Astrocyte (in vitro differentiated cells and primary cell): ENCODE measurements around the gene UST. TPM values are rescaled to one million over a fixed set of nuclear protein-coding genes. Genes with fewer than 3 reads are reported as not detected.
A peak's percentile ranks its signal among the peaks of the same experiment; 100 is the strongest.

Experiments
- DNase-seq: peaks from one replicate; pipeline ENCODE4 v3.0.0-alpha.2; 2010; ENCODE audit warnings: low read depth
- FAIRE-seq: peaks from 2 replicates; lab custom pipeline; 2011; peaks lifted over from hg19 to GRCh38; lab: Jason Lieb, UNC
- H2AFZ ChIP-seq: 2 replicates; pipeline ENCODE4 v1.6.0; 2012; ENCODE audit warnings: low read depth, low read length, inconsistent platforms
- H3K27ac ChIP-seq: 2 replicates; pipeline ENCODE4 v1.5.1; 2011; ENCODE audit warnings: low read depth, low read length, inconsistent platforms
- H3K27me3 ChIP-seq: 2 replicates; pipeline ENCODE4 v1.6.0; 2011; ENCODE audit warnings: low read length, inconsistent platforms; ENCODE audit not compliant: insufficient read depth
- H3K36me3 ChIP-seq: 2 replicates; pipeline ENCODE4 v1.5.1; 2011; ENCODE audit warnings: low read length, inconsistent platforms; ENCODE audit not compliant: insufficient read depth
- H3K4me1 ChIP-seq: 2 replicates; pipeline ENCODE4 v1.5.1; 2011; ENCODE audit warnings: low read length, inconsistent platforms; ENCODE audit not compliant: insufficient read depth
- H3K4me2 ChIP-seq: 2 replicates; pipeline ENCODE4 v1.6.0; 2012; ENCODE audit warnings: low read length, inconsistent platforms
- H3K4me3 ChIP-seq: 2 replicates; pipeline ENCODE4 v1.5.1; 2011; ENCODE audit warnings: low read depth, mild to moderate bottlenecking, low read length, inconsistent platforms; ENCODE audit not compliant: insufficient read depth
- H3K79me2 ChIP-seq: 2 replicates; pipeline ENCODE4 v1.6.0; 2012; ENCODE audit warnings: mild to moderate bottlenecking, low read length, inconsistent platforms; ENCODE audit not compliant: insufficient read depth
- H3K9ac ChIP-seq: 2 replicates; pipeline ENCODE4 v1.6.0; 2012; ENCODE audit warnings: mild to moderate bottlenecking, low read length, inconsistent platforms
- H3K9me3 ChIP-seq: 2 replicates; pipeline ENCODE4 v1.5.1; 2012; ENCODE audit warnings: low read depth, mild to moderate bottlenecking, low read length, inconsistent platforms; ENCODE audit not compliant: insufficient read depth
- H4K20me1 ChIP-seq: 2 replicates; pipeline ENCODE4 v1.6.0; 2012; ENCODE audit warnings: low read length, inconsistent platforms; ENCODE audit not compliant: insufficient read depth
- H3K27ac Mint-ChIP-seq: one replicate; pipeline ENCODE4 v1.8.0; 2021; ENCODE audit warnings: mild to moderate bottlenecking, mixed read lengths; ENCODE audit not compliant: unreplicated experiment
- H3K27me3 Mint-ChIP-seq: one replicate; pipeline ENCODE4 v1.8.0; 2021; ENCODE audit warnings: low read depth, mixed read lengths; ENCODE audit not compliant: unreplicated experiment
- H3K36me3 Mint-ChIP-seq: one replicate; pipeline ENCODE4 v1.8.0; 2021; ENCODE audit warnings: low read depth, mixed read lengths; ENCODE audit not compliant: unreplicated experiment
- H3K4me1 Mint-ChIP-seq: one replicate; pipeline ENCODE4 v1.8.0; 2021; ENCODE audit warnings: low read depth, mixed read lengths; ENCODE audit not compliant: unreplicated experiment
- H3K4me3 Mint-ChIP-seq: one replicate; pipeline ENCODE4 v1.8.0; 2021; ENCODE audit warnings: mild to moderate bottlenecking, moderate library complexity, mixed read lengths; ENCODE audit not compliant: unreplicated experiment
- H3K9me3 Mint-ChIP-seq: one replicate; pipeline ENCODE4 v1.8.0; 2021; ENCODE audit warnings: mild to moderate bottlenecking, mixed read lengths; ENCODE audit not compliant: unreplicated experiment
- EZH2 ChIP-seq: IDR thresholded peaks from 2 replicates; pipeline ENCODE4 v1.6.1; 2012; ENCODE audit warnings: mild to moderate bottlenecking, low read length, inconsistent platforms; ENCODE audit not compliant: insufficient read depth
- total RNA-seq: library from RNA; stranded (reverse); gene quantifications from 2 replicates; pipeline ENCODE4 v1.2.1, GENCODE V29; 2021
- TF ChIP-seq, protein P1 (sequence below): IDR thresholded peaks from 2 replicates; pipeline ENCODE4 v1.5.1; 2011; ENCODE audit warnings: low read depth, mild to moderate bottlenecking, inconsistent platforms, low read length, moderate library complexity; ENCODE audit not compliant: insufficient read depth

Gene UST
- total RNA-seq, 1 donor from 2014 or later: 15.3 TPM

DNA sequence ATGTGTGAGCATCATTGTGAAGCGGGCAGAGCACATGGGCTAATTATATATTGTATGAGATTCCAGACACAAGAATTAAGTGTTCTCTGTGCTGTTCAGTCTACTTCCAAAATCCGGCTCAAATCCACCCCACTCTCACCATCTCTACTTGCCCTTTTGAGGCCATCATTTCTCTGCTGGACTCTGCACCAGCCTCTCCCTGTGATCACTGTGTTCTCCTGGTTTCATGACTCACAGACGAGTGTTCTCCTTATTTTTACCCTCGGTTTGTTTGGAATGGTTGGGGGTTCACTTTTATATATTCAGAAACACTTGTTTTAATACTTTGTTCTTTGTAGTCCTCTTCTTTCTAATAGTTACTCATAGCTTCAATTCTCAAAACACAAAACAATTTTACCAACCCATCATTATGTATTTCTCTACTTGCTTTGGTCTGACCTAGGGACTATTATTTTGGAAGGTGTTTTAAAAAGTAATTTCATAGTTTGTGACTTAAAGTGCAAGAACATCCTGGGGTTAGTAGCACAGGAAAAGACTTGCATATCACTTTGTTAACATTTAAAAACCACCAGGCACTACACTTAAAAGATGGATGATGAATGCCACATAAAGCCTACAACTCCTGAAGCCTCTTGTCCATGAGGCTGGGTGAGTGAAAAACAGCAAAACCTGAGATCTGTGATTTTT lies 82.7 kb downstream of the UST start:
- Mint-ChIP-seq H3K36me3 (no peaks in the 10 kb centered on the region), H3K27me3 (no peaks in the 10 kb centered on the region), H3K4me3 (no peak overlapping the region), H3K9me3 (peaks cover 7% of the 10 kb centered on the region), H3K4me1 (peaks cover 32% of the 10 kb centered on the region), H3K27ac (peak overlapping the region; percentile 12)
- Histone ChIP-seq H4K20me1 (peaks cover 7% of the 10 kb centered on the region), H3K9ac (no peak overlapping the region), H3K4me1 (no peaks in the 10 kb centered on the region), H3K9me3 (no peaks in the 10 kb centered on the region), H2AFZ (no peak overlapping the region), H3K4me3 (no peak overlapping the region), H3K36me3 (no peaks in the 10 kb centered on the region), H3K27ac (no peak overlapping the region), H3K27me3 (no peaks in the 10 kb centered on the region), H3K4me2 (no peak overlapping the region), H3K79me2 (no peaks in the 10 kb centered on the region)
- FAIRE-seq: no peak
- no peak for DNase-seq
- TF ChIP-seq, protein P1, sequence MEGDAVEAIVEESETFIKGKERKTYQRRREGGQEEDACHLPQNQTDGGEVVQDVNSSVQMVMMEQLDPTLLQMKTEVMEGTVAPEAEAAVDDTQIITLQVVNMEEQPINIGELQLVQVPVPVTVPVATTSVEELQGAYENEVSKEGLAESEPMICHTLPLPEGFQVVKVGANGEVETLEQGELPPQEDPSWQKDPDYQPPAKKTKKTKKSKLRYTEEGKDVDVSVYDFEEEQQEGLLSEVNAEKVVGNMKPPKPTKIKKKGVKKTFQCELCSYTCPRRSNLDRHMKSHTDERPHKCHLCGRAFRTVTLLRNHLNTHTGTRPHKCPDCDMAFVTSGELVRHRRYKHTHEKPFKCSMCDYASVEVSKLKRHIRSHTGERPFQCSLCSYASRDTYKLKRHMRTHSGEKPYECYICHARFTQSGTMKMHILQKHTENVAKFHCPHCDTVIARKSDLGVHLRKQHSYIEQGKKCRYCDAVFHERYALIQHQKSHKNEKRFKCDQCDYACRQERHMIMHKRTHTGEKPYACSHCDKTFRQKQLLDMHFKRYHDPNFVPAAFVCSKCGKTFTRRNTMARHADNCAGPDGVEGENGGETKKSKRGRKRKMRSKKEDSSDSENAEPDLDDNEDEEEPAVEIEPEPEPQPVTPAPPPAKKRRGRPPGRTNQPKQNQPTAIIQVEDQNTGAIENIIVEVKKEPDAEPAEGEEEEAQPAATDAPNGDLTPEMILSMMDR: no peak
- TF ChIP-seq EZH2: no peak

DNA sequence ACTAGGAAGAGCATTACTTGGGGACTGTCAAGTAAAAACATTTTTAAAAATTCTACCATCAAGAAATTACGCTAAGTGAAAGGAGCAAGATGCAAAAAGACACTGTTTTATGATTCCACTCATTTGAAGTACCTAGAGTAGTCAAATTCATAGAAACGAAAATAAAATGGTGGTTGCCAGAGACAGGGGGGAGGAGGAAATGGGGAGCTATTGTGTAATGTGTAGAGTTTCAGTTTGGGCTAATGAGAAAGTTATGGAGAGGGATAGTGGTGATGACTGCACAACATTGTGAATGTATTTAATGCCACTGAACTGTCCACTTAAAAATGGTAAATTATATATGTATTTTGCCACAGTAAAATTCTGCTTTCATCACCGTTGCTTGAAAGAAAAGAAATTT lies 83.8 kb downstream of the UST start:
- TF ChIP-seq, protein P1: no peak
- TF ChIP-seq EZH2: no peak
- H2AFZ ChIP-seq: no peak overlapping the region
- H3K4me3 ChIP-seq: no peak overlapping the region
- DNase-seq (no peak), FAIRE-seq (no peak)
- no peak overlapping the region for H3K27ac ChIP-seq
- no peak overlapping the region for H3K9ac ChIP-seq
- H3K9me3 ChIP-seq: no peaks in the 10 kb centered on the region
- no peaks in the 10 kb centered on the region for H3K36me3 Mint-ChIP-seq
- no peaks in the 10 kb centered on the region for H3K27me3 ChIP-seq
- H3K27me3 Mint-ChIP-seq: no peaks in the 10 kb centered on the region
- peaks cover 5% of the 10 kb centered on the region for H4K20me1 ChIP-seq
- no peak overlapping the region for H3K4me2 ChIP-seq
- no peaks in the 10 kb centered on the region for H3K4me1 ChIP-seq
- peaks cover 31% of the 10 kb centered on the region for H3K4me1 Mint-ChIP-seq
- peaks cover 2% of the 10 kb centered on the region for H3K9me3 Mint-ChIP-seq
- H3K4me3 Mint-ChIP-seq: no peak overlapping the region
- H3K27ac Mint-ChIP-seq: peak overlapping the region; percentile 5
- no peaks in the 10 kb centered on the region for H3K36me3 ChIP-seq
- H3K79me2 ChIP-seq: no peaks in the 10 kb centered on the region

DNA sequence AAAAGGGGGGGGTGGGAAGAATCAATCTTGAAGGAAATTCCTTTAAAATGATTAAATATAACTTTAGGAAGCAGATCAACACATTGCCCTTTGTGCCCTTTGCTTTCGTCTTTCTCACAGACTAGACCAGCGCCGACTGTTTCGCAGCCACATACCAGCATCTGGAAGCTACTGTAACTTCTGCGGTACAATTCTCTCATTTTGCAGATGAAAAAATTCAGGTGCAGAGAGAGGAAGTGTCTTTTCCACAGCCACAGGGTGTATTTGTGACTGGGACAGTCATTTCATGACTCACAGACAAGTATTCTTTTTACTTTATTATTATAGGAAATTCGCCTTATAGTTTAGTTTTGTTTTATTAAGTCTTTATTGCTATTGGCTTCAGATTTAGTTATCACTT lies 84.2 kb downstream of the UST start:
- Mint-ChIP-seq H3K9me3 (no peaks in the 10 kb centered on the region), H3K4me1 (peaks cover 29% of the 10 kb centered on the region), H3K36me3 (no peaks in the 10 kb centered on the region), H3K27ac (peak overlapping the region; percentile 5), H3K27me3 (no peaks in the 10 kb centered on the region), H3K4me3 (no peak overlapping the region)
- H3K4me3 ChIP-seq: no peak overlapping the region
- H4K20me1 ChIP-seq: peaks cover 5% of the 10 kb centered on the region
- no peaks in the 10 kb centered on the region for H3K79me2 ChIP-seq
- no peak overlapping the region for H3K9ac ChIP-seq
- H3K27ac ChIP-seq: no peak overlapping the region
- H3K4me1 ChIP-seq: peaks cover 3% of the 10 kb centered on the region
- H3K36me3 ChIP-seq: no peaks in the 10 kb centered on the region
- TF ChIP-seq, protein P1: no peak
- no peak for TF ChIP-seq EZH2
- H3K9me3 ChIP-seq: no peaks in the 10 kb centered on the region
- H3K4me2 ChIP-seq: peak overlapping the region; percentile 1
- H3K27me3 ChIP-seq: no peaks in the 10 kb centered on the region
- FAIRE-seq (no peak), DNase-seq (no peak)
- H2AFZ ChIP-seq: no peak overlapping the region
